GM19372 (cell line): ENCODE data around the gene DOC2B.
"Not testable (repeated sequence)": the region's sequence is repeated elsewhere in the genome, so short reads cannot be mapped to it uniquely, and the experiment has no call there.

ENCODE experiments used
- ATAC-seq: cut with Tn5 transposase; IDR thresholded peaks from one replicate; pipeline ENCODE4 v1.9.1; 2021; ENCODE audit warnings: mild to moderate bottlenecking, low read depth, moderate library complexity; ENCODE audit not compliant: unreplicated experiment

The DOC2B gene

DNA sequence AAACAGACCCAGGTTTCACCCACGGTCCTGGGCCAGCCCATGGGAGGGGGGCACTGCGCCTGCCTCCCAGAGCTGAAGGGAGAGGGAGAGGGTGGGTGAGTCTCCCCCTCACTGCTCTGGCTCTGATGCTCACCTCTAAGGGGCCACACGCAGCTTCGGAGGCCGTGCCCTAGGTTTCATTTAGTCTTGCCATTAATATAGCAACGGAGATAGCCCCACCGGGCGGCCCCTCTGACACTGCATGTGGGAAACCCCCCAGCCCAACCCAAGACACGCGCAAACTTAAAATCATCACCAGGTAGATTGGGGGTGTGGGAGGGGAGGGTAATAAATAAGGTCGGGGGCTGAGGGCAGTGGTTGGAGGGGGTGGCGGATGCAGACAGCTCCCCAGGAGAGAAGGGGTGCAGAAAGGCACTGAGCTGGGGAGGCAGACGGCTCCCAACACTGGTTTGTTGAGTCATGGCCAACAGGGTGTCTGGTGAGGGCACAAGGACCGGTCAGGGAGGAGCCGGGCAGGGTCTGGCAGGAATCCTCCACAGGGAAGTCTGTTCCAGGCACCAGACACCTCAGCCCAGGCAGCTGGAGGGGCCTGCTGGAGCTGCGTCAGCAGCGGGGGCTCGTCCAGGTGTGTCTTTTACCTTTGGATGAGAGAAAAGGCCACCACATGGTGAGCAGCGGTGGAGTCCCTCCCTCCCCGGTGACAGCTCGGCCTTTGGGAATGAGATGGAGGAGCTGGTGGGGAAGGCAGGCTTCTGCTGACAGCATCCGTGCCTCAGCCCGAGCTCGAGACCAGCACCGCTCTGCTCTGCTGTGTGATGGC lies 32.0 kb upstream of the DOC2B start:
- no peak for ATAC-seq

GRCh38 chr17:210402-210801 lies 29.0 kb upstream of the DOC2B start:
- no peak for ATAC-seq

- no peak for ATAC-seq
Measured at GRCh38 chr17:208429-208828, 27.0 kb upstream of the DOC2B start.

- no peak for ATAC-seq
Measured at GRCh38 chr17:207775-208174, 26.3 kb upstream of the DOC2B start.

DNA sequence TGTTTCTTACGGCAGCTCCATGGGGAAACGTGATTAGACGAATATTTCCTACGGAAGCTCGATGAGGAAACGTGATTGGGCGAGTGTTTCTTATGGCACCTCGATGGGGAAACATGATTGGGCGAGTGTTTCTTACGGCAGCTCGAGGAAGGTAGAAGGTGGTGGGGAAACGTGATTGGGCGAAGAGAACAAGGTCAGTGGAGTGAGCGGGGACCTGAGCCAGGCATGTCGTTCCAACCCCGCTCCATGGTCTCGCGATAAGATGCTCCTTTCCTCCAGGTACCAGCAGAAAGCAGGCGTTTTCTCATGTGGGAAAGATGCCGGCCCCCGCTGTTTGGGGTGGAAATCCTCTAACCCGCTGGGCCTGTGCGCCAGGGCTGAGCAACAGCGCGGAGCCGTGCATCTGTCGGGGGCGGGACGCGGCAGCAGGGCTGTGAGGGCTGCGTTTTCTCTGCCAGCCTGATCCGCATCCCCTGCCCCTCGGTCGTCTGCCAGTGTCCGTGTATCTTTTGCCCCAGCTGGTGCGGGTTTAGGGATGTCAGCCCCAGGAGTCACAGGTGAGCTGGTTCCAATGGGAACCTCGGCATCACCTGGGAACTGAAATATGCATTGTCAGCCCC lies 25.6 kb upstream of the DOC2B start:
- no peak for ATAC-seq

DNA sequence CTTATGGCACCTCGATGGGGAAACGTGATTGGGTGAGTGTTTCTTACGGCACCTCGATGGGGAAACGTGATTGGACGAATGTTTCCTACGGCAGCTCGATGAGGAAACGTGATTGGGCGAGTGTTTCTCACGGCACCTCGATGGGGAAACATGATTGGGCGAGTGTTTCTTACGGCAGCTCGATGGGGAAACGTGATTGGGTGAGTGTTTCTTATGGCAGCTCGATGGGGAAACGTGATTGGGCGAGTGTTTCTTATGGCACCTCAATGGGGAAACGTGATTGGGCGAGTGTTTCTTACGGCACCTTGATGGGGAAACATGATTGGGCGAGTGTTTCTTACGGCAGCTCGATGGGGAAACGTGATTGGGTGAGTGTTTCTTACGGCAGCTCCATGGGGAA lies 25.0 kb upstream of the DOC2B start:
- not testable (repeated sequence) for ATAC-seq

GRCh38 chr17:205817-206216 lies 24.4 kb upstream of the DOC2B start:
- no peak for ATAC-seq

DNA sequence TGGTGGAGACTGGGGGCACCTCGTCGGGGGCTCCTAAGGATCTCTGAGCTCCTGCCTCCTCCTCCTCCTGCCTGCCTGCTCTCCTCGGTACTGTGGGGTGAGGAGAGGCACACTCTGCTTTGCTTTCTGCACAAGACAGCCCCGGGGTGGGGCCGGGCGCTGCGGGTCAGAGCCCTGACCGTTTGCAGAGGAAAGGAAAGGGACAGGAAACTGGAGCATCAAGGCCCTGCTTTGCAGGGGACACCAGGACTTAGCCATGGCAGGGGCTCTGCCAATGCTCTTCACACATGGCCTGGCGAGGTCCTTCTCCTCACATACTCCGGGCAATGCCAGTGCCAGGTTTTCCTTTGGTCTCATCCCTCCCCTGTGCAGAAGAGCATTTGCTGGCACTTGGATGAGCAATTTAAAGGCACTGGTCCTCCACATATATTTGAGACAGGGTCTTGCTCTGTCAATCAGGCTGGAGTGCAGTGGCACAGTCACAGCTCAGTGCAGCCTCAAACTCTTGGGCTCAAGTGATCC lies 23.8 kb upstream of the DOC2B start:
- ATAC-seq: no peak

- ATAC-seq: no peak
Measured at GRCh38 chr17:204427-205147, 23.1 kb upstream of the DOC2B start.

GRCh38 chr17:202501-202951 lies 21.1 kb upstream of the DOC2B start:
- ATAC-seq: no peak

DNA sequence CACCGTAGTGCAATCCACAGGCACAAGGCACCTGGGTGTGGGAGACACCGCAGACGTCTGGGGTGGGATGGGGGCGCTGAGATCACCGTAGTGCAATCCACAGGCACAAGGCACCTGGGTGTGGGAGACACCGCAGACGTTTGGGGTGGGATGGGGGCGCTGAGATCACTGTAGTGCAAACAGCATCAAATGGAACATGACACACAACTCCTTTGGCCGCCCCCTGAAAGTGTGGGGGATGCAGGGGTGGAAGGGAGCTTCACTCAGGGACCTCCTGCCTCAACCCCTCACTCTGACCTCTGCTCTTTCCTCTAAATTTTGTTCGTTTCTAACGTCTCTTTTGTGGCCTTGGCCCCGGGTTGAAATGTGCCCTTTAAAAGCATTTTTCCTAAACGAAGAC lies 20.3 kb upstream of the DOC2B start:
- not testable (repeated sequence) for ATAC-seq

GRCh38 chr17:201257-201656 lies 19.8 kb upstream of the DOC2B start:
- not testable (repeated sequence) for ATAC-seq

- ATAC-seq: no peak
Measured at GRCh38 chr17:200586-200985, 19.1 kb upstream of the DOC2B start.

DNA sequence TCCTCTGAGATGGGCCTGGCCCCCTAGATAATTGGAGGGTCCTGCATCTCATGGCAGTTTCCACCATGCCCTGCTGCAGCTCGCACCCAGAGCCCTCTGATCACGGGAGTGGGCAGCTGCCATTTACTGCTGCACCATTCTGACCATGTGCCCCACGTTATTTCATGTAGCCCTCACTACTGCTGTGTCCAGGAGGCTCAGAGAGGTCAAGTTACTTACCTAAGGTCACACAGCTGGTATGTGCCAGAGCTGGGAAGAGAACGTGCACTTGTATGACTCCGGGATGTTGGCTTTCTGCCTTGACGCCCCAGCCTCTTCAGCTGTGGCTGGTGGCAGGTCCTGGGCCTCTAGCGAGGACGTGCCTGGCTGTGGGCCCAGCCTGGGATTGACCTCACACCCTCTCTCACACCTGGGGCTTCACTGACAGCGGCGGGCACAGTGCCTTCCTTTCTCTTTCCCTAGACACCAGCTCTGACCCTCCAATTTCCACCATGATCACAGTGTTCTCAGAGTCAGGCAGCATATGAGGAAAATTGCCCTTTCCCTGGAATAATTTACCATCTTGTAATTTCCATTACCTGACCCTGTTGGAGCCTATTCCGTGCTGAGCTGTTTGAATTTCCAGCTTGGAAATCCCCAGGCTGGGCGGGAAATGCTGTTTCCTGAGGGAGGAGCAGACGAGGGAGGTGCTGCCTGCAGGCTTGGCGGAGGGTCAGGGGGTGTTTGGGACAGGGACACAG lies 18.5 kb upstream of the DOC2B start:
- no peak for ATAC-seq

DNA sequence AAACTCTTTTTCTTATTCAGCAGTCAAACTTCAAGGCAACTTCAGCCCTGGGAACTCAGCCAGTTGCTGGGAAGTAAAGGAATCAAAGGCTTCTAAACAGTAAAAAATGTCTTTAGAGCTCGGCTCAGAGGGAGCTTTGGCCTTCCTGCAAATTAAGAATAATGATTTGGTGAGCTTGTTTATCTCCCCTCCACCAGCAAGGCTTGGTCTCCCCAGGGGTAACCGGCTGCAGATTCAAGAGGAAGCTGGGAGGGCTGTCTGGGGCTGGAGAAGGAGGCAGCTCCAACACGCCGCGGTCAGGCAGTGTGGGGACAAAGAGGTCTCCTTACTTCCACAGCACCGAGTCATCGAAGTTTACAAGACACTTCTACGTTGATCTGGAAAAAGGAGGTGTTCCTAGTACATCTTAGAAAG lies 17.7 kb upstream of the DOC2B start:
- ATAC-seq: no peak

GRCh38 chr17:198225-198624 lies 16.8 kb upstream of the DOC2B start:
- not testable (repeated sequence) for ATAC-seq

- no peak for ATAC-seq
Measured at GRCh38 chr17:197352-197751, 15.9 kb upstream of the DOC2B start.

DNA sequence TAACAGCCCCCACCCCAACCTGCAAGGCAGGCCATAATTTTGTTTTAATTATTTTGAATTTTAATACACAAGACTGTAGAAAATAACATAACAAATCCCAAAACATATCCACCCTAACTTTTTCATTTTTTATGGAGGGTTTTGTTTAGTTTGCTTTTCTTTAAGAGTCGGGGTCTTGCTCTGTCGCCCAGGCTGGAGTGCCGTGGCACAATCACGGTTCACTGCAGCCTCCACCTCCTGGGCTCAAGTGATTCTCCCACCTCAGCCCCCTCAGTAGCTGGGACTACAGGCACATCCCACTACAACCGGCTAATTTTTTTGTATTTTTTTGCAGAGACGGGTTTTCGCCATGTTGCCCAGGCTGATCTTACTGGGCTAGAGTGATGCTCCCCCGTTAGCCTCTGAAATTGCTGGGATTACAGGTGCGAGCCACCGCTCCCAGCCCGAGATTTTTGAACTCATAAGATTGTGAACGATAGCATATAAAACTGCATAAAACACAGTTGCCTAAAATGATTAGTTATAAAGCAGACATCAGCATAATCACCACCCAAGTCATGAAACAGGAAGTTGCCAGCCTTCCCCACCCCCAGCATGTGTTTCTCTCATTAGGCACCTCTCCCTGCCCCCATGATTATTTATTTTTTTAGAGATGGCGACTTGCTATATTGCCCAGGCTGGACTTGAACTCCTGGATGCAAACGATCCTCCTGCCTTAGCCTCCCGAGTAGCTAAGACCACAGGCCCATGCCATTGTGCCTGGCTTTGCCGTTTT lies 13.6 kb upstream of the DOC2B start:
- no peak for ATAC-seq

- ATAC-seq: no peak
Measured at GRCh38 chr17:193841-194806, 12.7 kb upstream of the DOC2B start.
